NCI-H526 (cell line): ENCODE measurements around the gene CKAP5.

Experiments used
- DNase-seq, 2 experiments: peaks; one replicate each; lab custom pipeline; 2025; lab: John Stamatoyannopoulos, UW

The CKAP5 gene

GRCh38 chr11:46766656-46767055 lies 79.4 kb downstream of the CKAP5 start:
- no peak for DNase-seq

- DNase-seq = no peak
Observed at GRCh38 chr11:46762248-46762647, 83.8 kb downstream of the CKAP5 start.

GRCh38 chr11:46761807-46762206 lies 84.3 kb downstream of the CKAP5 start:
- DNase-seq = no peak

- no peak for DNase-seq
Observed at GRCh38 chr11:46760429-46761128, 85.5 kb downstream of the CKAP5 start.

- DNase-seq = no peak
Observed at GRCh38 chr11:46759196-46759595, 86.9 kb downstream of the CKAP5 start.

GRCh38 chr11:46755962-46756361 lies 90.1 kb downstream of the CKAP5 start:
- DNase-seq = no peak

GRCh38 chr11:46747150-46747549 lies 98.9 kb downstream of the CKAP5 start:
- DNase-seq = no peak

- DNase-seq = no peak
Observed at GRCh38 chr11:46745995-46746394, 100.1 kb downstream of the CKAP5 start.

- no peak for DNase-seq
Observed at GRCh38 chr11:46745328-46745727, 100.8 kb downstream of the CKAP5 start.

- no peak for DNase-seq
Observed at GRCh38 chr11:46743693-46744339, 102.3 kb downstream of the CKAP5 start.

- no peak for DNase-seq
Observed at GRCh38 chr11:46743043-46743442, 103.0 kb downstream of the CKAP5 start.

GRCh38 chr11:46741600-46742484 lies 104.2 kb downstream of the CKAP5 start:
- no peak for DNase-seq

- no peak for DNase-seq
Observed at GRCh38 chr11:46738887-46739286, 107.2 kb downstream of the CKAP5 start.

GRCh38 chr11:46737699-46738098 lies 108.4 kb downstream of the CKAP5 start:
- DNase-seq = no peak

- no peak for DNase-seq
Observed at GRCh38 chr11:46736615-46737014, 109.5 kb downstream of the CKAP5 start.

- no peak for DNase-seq
Observed at GRCh38 chr11:46736146-46736545, 109.9 kb downstream of the CKAP5 start.

GRCh38 chr11:46733234-46733633 lies 112.8 kb downstream of the CKAP5 start:
- no peak for DNase-seq

- DNase-seq = no peak
Observed at GRCh38 chr11:46731545-46731944, 114.5 kb downstream of the CKAP5 start.

- no peak for DNase-seq
Observed at GRCh38 chr11:46729110-46730027, 116.7 kb downstream of the CKAP5 start.

- no peak for DNase-seq
Observed at GRCh38 chr11:46728659-46729040, 117.4 kb downstream of the CKAP5 start.

GRCh38 chr11:46727952-46728658 lies 118.0 kb downstream of the CKAP5 start:
- no peak for DNase-seq
